Heart left ventricle (tissue), 16 donors: Measurements from ENCODE around the gene MRM2. TPM values are rescaled to one million over a fixed set of nuclear protein-coding genes. Genes with fewer than 3 reads are reported as not detected.

Experiments
- ATAC-seq, 4 donors: fragments of 200-7000 bp; cut with Tn5 transposase; one replicate each; pipeline ENCODE4 v1.9.1; 2020 to 2022; ENCODE audit warnings: moderate library complexity in 4 of 4, mild to moderate bottlenecking in 3 of 4, moderate number of reproducible peaks in 1 of 4
- DNase-seq, 5 donors: peaks; one replicate each; pipeline ENCODE4 v3.0.0-alpha.2; 2020
- H3K27ac ChIP-seq, 12 donors: fragments of 200-600 bp; sonication (generic) in 4 of 12; one replicate each; pipeline versions ENCODE4 v1.5.0 to v1.8.0; 2016 to 2022; ENCODE audit warnings: mild to moderate bottlenecking in 2 of 12
- H3K27me3 ChIP-seq, 9 donors: fragments of 200-600 bp; sonication (generic) in 2 of 9; one replicate each; pipeline versions ENCODE4 v1.5.1 to v1.8.0; 2016 to 2022; ENCODE audit warnings: mild to moderate bottlenecking in 3 of 9
- H3K36me3 ChIP-seq, 9 donors: fragments of 200-600 bp; sonication (generic) in 2 of 9; one replicate each; pipeline versions ENCODE4 v1.5.0 to v1.8.0; 2018 to 2022; ENCODE audit warnings: mild to moderate bottlenecking in 2 of 9
- H3K4me1 ChIP-seq, 12 donors: fragments of 200-600 bp; sonication (generic) in 4 of 12; one replicate each; pipeline versions ENCODE4 v1.5.0 to v1.8.0; 2016 to 2022; ENCODE audit warnings: mild to moderate bottlenecking in 3 of 12
- H3K4me3 ChIP-seq, 12 donors: fragments of 200-600 bp; sonication (generic) in 4 of 12; one replicate each; pipeline versions ENCODE4 v1.5.0 to v1.8.0; 2017 to 2022; ENCODE audit warnings: mild to moderate bottlenecking in 9 of 12, moderate library complexity in 4 of 12
- H3K9me3 ChIP-seq, 12 donors: fragments of 200-600 bp; sonication (generic) in 4 of 12; one replicate each; pipeline versions ENCODE4 v1.5.0 to v1.8.0; 2016 to 2022; ENCODE audit warnings: mild to moderate bottlenecking in 1 of 12
- CTCF ChIP-seq, 12 donors: fragments of 200-600 bp; sonication (generic) in 4 of 12; IDR thresholded peaks; one replicate each; pipeline versions ENCODE4 v1.5.0 to v1.8.0; 2018 to 2022; ENCODE audit warnings: antibody characterized with exemption in 12 of 12, mild to moderate bottlenecking in 5 of 12
- POLR2A ChIP-seq, 2 donors: fragments of 450-650 bp; IDR thresholded peaks; one replicate each; pipeline ENCODE4 v1.6.1; 2017; ENCODE audit warnings: antibody characterized with exemption in 2 of 2, mild to moderate bottlenecking in 2 of 2, moderate library complexity in 2 of 2
- WGBS, 4 donors: extraction: QIAGEN DNeasy Blood & Tissue Kit in 2 of 4; methylation state at CpG; one replicate each; pipeline versions ENCODE4 v1.1.5 to v1.1.7; 2013 to 2018; 5-methylcytosine and 5-hydroxymethylcytosine counted together
- intact Hi-C, 10 donors: fragments of 100-400 bp; cut with DNase I; formaldehyde crosslinking; loops; one replicate each; pipeline versions ENCODE4 v1.11.1 to v1.14.2; 2022
- polyA plus RNA-seq, 2 donors: library from polyadenylated mRNA; stranded (reverse); fragments of 200-250 nt; gene quantifications; one replicate each; pipeline ENCODE4 v1.2.3, GENCODE V29; 2013
- total RNA-seq, 9 donors: library from RNA; depleted of rRNA in 2 of 9; stranded (reverse); fragments of >200 nt in 2 of 9; fragmentation: NEBNext Ultra II Directional in 3 of 9; extraction: Animal tissue kit (Norgen Biotek cat#: 25700) in 3 of 9; gene quantifications; one replicate each; pipeline versions ENCODE4 v1.1.0 to v1.2.4, GENCODE V29; 2016 to 2023
- donor health status: ischemic (EF 13 %, LVEDD 7.1; RV severe dilation, severe dysfunction).
- donor health status: healthy with polysubstance abuse.
- donor health status: DM: no; HTN: yes; CAD: no.
- donor health status: DM: no; HTN: no; CAD: no.
- donor health status: ischemic (EF 25% LVEDD 6.9; RV normal size, moderate dysfunction).
- donor health status: ischemic (EF 25% LVEDD 5.7; RV mildly dilated, moderate dysfunction).
- donor health status: healthy.
- donor health status: DM: yes; HTN: yes; CAD: no.
- donor health status: ischemic (EF 35%, LVEDD 5.7; RV mildly dilated, moderate dysfunction).
- donor health status: nonischemic (EF 11% LVEDD 7.7; RV severe dilation, severe dysfunction).
- donor health status: DM: yes; HTN: yes; CAD: no.
- donor health status: PGD.
- donor health status: ischemic (EF 29% LVEDD 5.4; RV normal size, mild dysfunction).
- donor health status: nonischemic (EF 23%, LVEDD 6.1; RV moderate dilation, normal function).

The MRM2 gene
- total and polyA plus RNA-seq, 11 donors = 14.2 to 31.5 (median 20.3) TPM

GRCh38 chr7:2255145-2256139 is 13.4 kb upstream of the MRM2 start:
- intact Hi-C loops = no loop called here
- Histone ChIP-seq H3K9me3 (no peaks in the 10 kb centered on the region), H3K27ac (no peak overlapping the region), H3K4me3 (no peak overlapping the region), H3K4me1 (no peaks in the 10 kb centered on the region), H3K36me3 (peaks cover 0 to 66% (median 20%) of the 10 kb centered on the region in 9 donors), H3K27me3 (no peaks in the 10 kb centered on the region)
- 93 to 96% (median 94%) methylated on average over 27 to 33 of the region's 33 CpGs for WGBS, 4 donors
- TF ChIP-seq POLR2A (IDR thresholded peaks at IDR 0.05) (no peak), CTCF (IDR thresholded peaks at IDR 0.05) (no peak)
- no peak for ATAC-seq
- peak in 1 of 5 donors; percentile 2 for DNase-seq

- TF ChIP-seq CTCF (IDR thresholded peaks at IDR 0.05) = no peak
- TF ChIP-seq POLR2A (IDR thresholded peaks at IDR 0.05) = no peak
- WGBS, 4 donors = 93 to 96% (median 94%) methylated on average over 24 to 31 of the region's 31 CpGs
- DNase-seq (no peak), ATAC-seq (no peak)
- Histone ChIP-seq H3K9me3 (no peaks in the 10 kb centered on the region), H3K36me3 (peaks cover 0 to 61% (median 20%) of the 10 kb centered on the region in 9 donors), H3K4me3 (no peak overlapping the region), H3K27me3 (no peaks in the 10 kb centered on the region), H3K27ac (no peak overlapping the region), H3K4me1 (peaks cover 0 to 5% (median 0%) of the 10 kb centered on the region in 12 donors)
- intact Hi-C loops = loop anchor here in 1 of 10 donors (5.0 kb wide), 1 partner anchor 93 kb away; no protein-coding TSS in a partner anchor
Observed at GRCh38 chr7:2254429-2255144, 12.6 kb upstream of the MRM2 start.

- intact Hi-C loops = loop anchor here in 1 of 10 donors (5.0 kb wide), 1 partner anchor 94 kb away; no protein-coding TSS in a partner anchor
Observed at GRCh38 chr7:2253525-2254244, 11.7 kb upstream of the MRM2 start.

More at GRCh38 chr7:2253525-2254244, 11.7 kb upstream of the MRM2 start:
- H3K36me3 ChIP-seq = peaks cover 0 to 52% (median 20%) of the 10 kb centered on the region in 9 donors
- H3K4me1 ChIP-seq = peaks cover 0 to 14% (median 3%) of the 10 kb centered on the region in 12 donors
- no peaks in the 10 kb centered on the region for H3K27me3 ChIP-seq
- no peaks in the 10 kb centered on the region for H3K9me3 ChIP-seq
- H3K27ac ChIP-seq = no peak overlapping the region
- TF ChIP-seq POLR2A (IDR thresholded peaks at IDR 0.05) (no peak), CTCF (IDR thresholded peaks at IDR 0.05) (no peak)
- DNase-seq (no peak), ATAC-seq (no peak)
- H3K4me3 ChIP-seq = no peak overlapping the region
- 89 to 95% (median 94%) methylated on average over 18 to 32 of the region's 32 CpGs for WGBS, 4 donors
